Naive B cell (primary cell): Measurements from ENCODE around the gene PLXNA4. TPM values are rescaled to one million over a fixed set of nuclear protein-coding genes. Genes with fewer than 3 reads are reported as not detected.

Experiments
- ATAC-seq, 2 donors: fragments of 150-1000 bp; cut with Tn5 transposase; 2 replicates each; pipeline ENCODE4 v1.10.0; 2021; ENCODE audit warnings: low read depth in 2 of 2, mild to moderate bottlenecking in 2 of 2, moderate library complexity in 2 of 2
- DNase-seq: peaks from one replicate; pipeline ENCODE4 v3.0.0; 2022
- H3K27ac Mint-ChIP-seq, 6 donors: one replicate each; pipeline ENCODE4 v1.8.0; 2020 to 2022; ENCODE audit warnings: mild to moderate bottlenecking in 6 of 6, mixed read lengths in 6 of 6, moderate library complexity in 5 of 6, inconsistent platforms in 2 of 6
- H3K27me3 Mint-ChIP-seq, 3 donors: one replicate each; pipeline ENCODE4 v1.8.0; 2021 to 2022; ENCODE audit warnings: mixed read lengths in 3 of 3, mild to moderate bottlenecking in 1 of 3
- H3K36me3 Mint-ChIP-seq, 2 donors: one replicate each; pipeline ENCODE4 v1.8.0; 2020 to 2022; ENCODE audit warnings: mixed read lengths in 2 of 2, inconsistent platforms in 1 of 2, mild to moderate bottlenecking in 1 of 2
- H3K4me1 Mint-ChIP-seq, 3 donors: one replicate each; pipeline ENCODE4 v1.8.0; 2020 to 2022; ENCODE audit warnings: mixed read lengths in 3 of 3, inconsistent platforms in 1 of 3, mild to moderate bottlenecking in 1 of 3, moderate library complexity in 1 of 3
- H3K4me3 Mint-ChIP-seq, 8 donors: one replicate each; pipeline ENCODE4 v1.8.0; 2020 to 2022; ENCODE audit warnings: mild to moderate bottlenecking in 8 of 8, mixed read lengths in 8 of 8, moderate library complexity in 8 of 8, inconsistent platforms in 2 of 8
- H3K9me3 Mint-ChIP-seq, 7 donors: one replicate each; pipeline ENCODE4 v1.8.0; 2020 to 2022; ENCODE audit warnings: mixed read lengths in 7 of 7, mild to moderate bottlenecking in 5 of 7, inconsistent platforms in 2 of 7, moderate library complexity in 1 of 7
- polyA plus RNA-seq, 6 donors: library from polyadenylated mRNA; unstranded; fragments of 300-500 nt; fragmentation: Illumina TruSeq; gene quantifications; one replicate each; pipeline ENCODE4 v1.2.3, GENCODE V29; 2021; ENCODE audit warnings: low read depth in 6 of 6

The PLXNA4 gene
- polyA plus RNA-seq, 6 donors from 2014 or later: not detected

DNA sequence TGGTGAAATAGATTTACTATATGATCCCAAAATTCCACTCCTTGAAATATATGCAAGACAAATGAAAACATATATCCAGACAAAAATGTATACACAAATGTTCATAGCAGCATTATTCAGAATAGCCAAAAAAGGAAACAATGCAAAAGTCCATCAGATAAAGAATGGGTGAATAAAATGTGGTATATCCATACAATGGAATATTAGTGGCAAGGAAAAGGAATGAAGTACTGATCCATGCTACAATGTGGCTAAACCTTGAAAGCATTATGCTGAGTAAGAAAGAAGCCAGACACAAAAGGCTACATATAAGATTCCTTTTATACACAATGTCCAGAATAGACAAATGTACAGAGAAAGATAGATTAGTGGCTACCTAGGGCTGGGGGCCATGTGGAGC, 225.5 kb downstream of the PLXNA4 start:
- H3K27me3 Mint-ChIP-seq: peaks cover 21 to 26% (median 23%) of the 10 kb centered on the region in 3 donors
- no peaks in the 10 kb centered on the region for H3K36me3 Mint-ChIP-seq

DNA sequence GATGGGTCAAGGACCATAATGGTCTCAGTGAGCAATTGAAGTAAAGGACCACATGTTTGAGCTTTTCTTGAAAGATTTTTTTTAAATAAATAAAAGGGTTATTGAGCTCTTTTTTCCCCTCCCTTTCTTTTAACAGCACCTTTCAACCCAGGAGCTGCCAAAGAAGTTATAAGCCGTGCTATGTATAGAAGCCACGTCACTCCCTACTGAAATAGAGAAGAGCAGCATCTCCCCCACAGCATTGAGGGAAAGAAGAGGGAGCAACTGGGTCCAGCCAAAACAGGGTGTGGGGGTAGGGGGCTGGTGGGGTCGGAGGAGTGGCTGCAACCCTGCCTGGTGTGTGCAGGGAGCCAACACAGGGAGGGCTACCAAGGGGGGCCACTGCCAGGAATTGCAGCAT, 227.2 kb downstream of the PLXNA4 start:
- no peaks in the 10 kb centered on the region for H3K4me1 Mint-ChIP-seq
- DNase-seq (no peak), ATAC-seq (no peak)
- H3K27me3 Mint-ChIP-seq: peaks cover 29 to 34% (median 34%) of the 10 kb centered on the region in 3 donors
- H3K4me3 Mint-ChIP-seq: no peak overlapping the region
- H3K36me3 Mint-ChIP-seq: no peaks in the 10 kb centered on the region
- peaks cover 0 to 4% (median 0%) of the 10 kb centered on the region in 7 donors for H3K9me3 Mint-ChIP-seq
- no peak overlapping the region for H3K27ac Mint-ChIP-seq

More for the DNA sequence above, 225.5 kb downstream of the PLXNA4 start:
- no peak overlapping the region for H3K27ac Mint-ChIP-seq
- no peaks in the 10 kb centered on the region for H3K4me1 Mint-ChIP-seq
- H3K4me3 Mint-ChIP-seq: no peak overlapping the region
- ATAC-seq: no peak
- DNase-seq: no peak
- peaks cover 0 to 4% (median 0%) of the 10 kb centered on the region in 7 donors for H3K9me3 Mint-ChIP-seq

DNA sequence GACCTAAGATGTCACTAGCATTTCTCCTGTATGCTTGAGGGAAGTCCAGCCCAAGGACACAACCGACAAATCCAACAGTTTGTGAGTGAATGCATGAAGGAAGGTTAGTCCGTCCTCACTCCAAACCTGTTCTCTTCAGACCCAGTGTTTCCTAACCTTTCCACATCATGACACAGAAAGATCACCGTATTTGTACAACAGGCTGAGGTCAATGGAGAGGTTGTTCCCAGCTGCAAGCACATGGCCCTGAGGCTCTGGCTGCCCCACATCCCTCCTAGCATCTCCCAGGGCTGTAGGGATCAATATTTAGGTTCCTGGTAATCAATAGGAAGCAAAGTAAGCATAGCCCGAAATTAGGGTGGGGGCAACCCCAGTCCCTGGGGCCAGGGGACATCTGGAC, 227.9 kb downstream of the PLXNA4 start:
- Mint-ChIP-seq H3K27me3 (peaks cover 29 to 34% (median 34%) of the 10 kb centered on the region in 3 donors), H3K36me3 (no peaks in the 10 kb centered on the region), H3K9me3 (peaks cover 0 to 4% (median 0%) of the 10 kb centered on the region in 7 donors), H3K27ac (no peak overlapping the region), H3K4me3 (no peak overlapping the region), H3K4me1 (no peaks in the 10 kb centered on the region)
- DNase-seq (no peak), ATAC-seq (no peak)

DNA sequence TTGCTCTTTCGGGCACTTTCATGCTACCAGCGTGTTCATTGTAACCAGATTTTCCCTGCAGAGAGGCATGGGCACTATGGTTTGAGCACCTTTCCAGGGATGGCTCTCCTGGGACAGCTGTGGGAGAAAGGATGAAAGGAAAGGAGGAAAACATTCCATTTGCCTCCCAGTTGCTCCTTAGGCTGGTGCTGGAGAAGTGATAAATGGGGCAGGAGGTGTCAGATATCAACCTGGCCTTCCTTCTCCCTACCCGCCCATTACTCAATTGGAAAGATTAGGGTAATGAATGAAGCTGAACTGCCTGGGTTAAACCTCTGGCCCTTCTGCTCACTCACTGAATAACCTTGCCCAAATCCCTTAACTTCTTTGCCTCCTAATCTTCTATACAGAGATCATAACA, 228.4 kb downstream of the PLXNA4 start:
- no peak overlapping the region for H3K27ac Mint-ChIP-seq
- no peaks in the 10 kb centered on the region for H3K36me3 Mint-ChIP-seq
- peaks cover 29 to 34% (median 30%) of the 10 kb centered on the region in 3 donors for H3K27me3 Mint-ChIP-seq
- ATAC-seq: no peak
- H3K4me1 Mint-ChIP-seq: no peaks in the 10 kb centered on the region
- H3K4me3 Mint-ChIP-seq: no peak overlapping the region
- H3K9me3 Mint-ChIP-seq: peaks cover 0 to 4% (median 0%) of the 10 kb centered on the region in 7 donors
- no peak for DNase-seq

DNA sequence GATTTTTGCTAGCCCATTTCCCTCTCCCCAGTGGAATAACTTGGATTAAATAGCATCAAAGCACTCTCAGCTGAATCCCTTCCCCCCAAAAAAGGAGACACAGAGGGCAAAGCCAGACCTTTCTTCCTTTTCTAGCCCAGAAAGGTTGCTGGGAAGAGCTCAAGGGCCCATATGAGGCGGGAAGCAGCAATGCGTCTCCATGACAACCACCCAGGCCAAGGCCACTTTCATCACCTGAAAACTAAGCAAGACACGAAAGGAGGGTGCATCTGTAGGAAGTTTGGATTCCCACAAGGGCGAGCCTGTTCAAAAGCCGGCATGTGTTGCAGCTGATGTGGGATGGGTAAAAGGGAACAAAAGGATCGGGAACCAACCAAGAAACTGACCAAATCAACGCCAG, 229.1 kb downstream of the PLXNA4 start:
- Mint-ChIP-seq H3K4me1 (no peaks in the 10 kb centered on the region), H3K4me3 (no peak overlapping the region), H3K36me3 (no peaks in the 10 kb centered on the region), H3K27me3 (peaks cover 24 to 34% (median 24%) of the 10 kb centered on the region in 3 donors), H3K27ac (no peak overlapping the region), H3K9me3 (peaks cover 0 to 4% (median 0%) of the 10 kb centered on the region in 7 donors)
- DNase-seq (no peak), ATAC-seq (no peak)

DNA sequence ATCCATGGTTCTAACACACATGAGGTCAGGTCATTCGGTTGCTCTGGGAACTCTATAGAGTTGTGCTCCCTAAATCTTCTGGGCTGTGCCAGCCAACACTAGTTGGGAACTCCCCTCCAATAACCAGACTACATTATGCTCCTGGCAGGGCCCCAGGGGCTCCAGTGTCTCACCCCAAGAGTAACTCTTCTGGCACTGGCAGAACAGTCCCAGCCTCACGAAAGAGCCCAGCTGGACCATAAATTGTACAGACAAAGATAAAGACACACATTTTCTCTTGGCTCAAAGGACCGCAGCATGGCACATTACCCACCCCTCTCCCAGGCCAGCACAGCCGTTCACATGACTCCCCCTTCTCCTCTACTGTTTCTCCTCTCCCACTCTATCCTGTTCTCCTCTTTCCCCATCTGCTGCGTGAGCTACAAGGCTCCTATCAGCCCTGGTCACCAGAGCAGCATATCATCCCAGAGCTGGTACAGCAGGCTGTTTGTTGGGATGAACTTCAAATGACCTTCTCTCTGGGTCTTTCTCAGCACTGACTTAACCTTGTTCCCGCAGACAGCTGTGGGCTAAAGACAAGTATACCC, 230.6 kb downstream of the PLXNA4 start:
- DNase-seq: no peak
- Mint-ChIP-seq H3K4me1 (no peaks in the 10 kb centered on the region), H3K4me3 (no peak overlapping the region), H3K27me3 (peaks cover 16 to 34% (median 24%) of the 10 kb centered on the region in 3 donors), H3K36me3 (no peaks in the 10 kb centered on the region), H3K27ac (no peak overlapping the region), H3K9me3 (peaks cover 0 to 4% (median 0%) of the 10 kb centered on the region in 7 donors)
- no peak for ATAC-seq

DNA sequence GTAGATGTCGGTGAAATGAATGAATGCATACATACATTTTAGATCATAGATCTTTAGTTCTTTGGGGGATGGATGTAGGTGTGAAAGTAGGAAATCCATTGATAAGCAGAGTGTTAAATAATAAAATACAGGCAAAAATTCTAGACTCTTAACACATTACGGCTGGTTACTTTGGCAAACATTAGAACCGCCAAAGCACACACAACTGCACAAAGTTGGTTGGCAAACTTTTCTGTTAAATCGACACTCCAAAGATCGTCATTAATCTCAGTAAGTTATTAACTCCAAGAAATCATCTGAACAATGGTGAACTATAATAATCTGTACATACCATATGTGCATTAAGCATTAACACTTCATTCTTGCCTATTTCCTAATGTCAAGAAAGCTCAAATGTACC, 231.2 kb downstream of the PLXNA4 start:
- H3K27me3 Mint-ChIP-seq: peaks cover 16 to 34% (median 24%) of the 10 kb centered on the region in 3 donors
- no peak for DNase-seq
- ATAC-seq: no peak
- no peak overlapping the region for H3K4me3 Mint-ChIP-seq
- H3K4me1 Mint-ChIP-seq: no peaks in the 10 kb centered on the region
- no peak overlapping the region for H3K27ac Mint-ChIP-seq
- peaks cover 0 to 4% (median 0%) of the 10 kb centered on the region in 7 donors for H3K9me3 Mint-ChIP-seq
- H3K36me3 Mint-ChIP-seq: no peaks in the 10 kb centered on the region

DNA sequence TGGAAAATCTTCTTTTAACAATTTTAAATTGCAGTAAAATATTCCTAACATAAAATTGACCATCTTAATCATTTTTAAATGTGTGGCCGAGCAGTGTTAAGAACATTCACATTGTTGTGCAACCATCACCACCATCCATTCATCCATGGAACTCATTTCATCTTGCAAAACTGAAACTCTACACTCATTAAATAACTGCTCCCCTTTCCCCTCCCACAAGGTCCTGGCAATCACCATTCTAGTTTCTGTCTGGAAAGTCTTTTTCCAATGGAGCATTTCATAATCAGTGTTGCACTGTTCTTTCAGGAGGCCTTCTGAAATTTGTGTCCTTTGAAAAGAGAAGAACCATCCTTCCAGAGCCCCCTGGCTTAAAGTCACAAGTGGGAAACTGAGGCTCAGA, 233.1 kb downstream of the PLXNA4 start:
- Mint-ChIP-seq H3K27me3 (peaks cover 16 to 31% (median 23%) of the 10 kb centered on the region in 3 donors), H3K4me1 (no peaks in the 10 kb centered on the region)
- no peak for ATAC-seq

DNA sequence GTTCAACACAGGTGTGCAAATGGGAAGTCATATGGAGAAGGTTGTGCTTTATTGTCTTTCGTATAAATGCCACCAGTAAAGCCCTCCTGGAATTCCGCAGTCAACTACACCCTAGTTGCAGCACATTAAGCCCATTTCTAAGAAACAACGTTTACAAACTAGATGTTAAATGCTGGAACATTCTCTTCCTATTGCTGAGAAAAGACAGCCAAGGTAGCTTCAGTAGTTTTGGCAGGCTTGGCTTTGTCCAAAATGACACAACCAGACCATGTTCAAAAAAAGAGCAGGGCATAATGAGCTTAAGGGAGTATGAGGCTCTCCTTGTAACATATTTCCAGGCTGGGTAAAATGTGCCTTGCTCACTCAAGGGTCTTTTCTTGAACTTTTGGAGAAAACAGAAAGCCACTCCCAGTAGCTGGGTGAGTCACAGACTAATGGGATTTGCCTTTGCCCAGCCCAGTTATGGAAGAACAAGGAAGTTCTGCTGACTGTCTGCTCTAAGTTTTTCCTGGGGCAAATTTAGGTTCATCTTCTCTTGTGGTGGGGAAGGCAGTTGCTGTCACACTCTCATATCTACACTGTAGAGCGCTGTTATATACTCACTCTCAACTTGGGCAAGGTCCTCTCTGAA, 238.7 kb downstream of the PLXNA4 start:
- H3K4me1 Mint-ChIP-seq: no peaks in the 10 kb centered on the region
- DNase-seq: no peak
- H3K27me3 Mint-ChIP-seq: peaks cover 4 to 17% (median 16%) of the 10 kb centered on the region in 3 donors
- no peak overlapping the region for H3K4me3 Mint-ChIP-seq
- H3K36me3 Mint-ChIP-seq: no peaks in the 10 kb centered on the region
- H3K27ac Mint-ChIP-seq: no peak overlapping the region
- ATAC-seq: no peak
- H3K9me3 Mint-ChIP-seq: no peaks in the 10 kb centered on the region

More for the DNA sequence above, 233.1 kb downstream of the PLXNA4 start:
- no peak overlapping the region for H3K27ac Mint-ChIP-seq
- H3K9me3 Mint-ChIP-seq: peaks cover 0 to 4% (median 0%) of the 10 kb centered on the region in 7 donors
- DNase-seq: no peak
- H3K4me3 Mint-ChIP-seq: peak overlapping the region in 1 of 8 donors; percentile 17
- no peaks in the 10 kb centered on the region for H3K36me3 Mint-ChIP-seq

DNA sequence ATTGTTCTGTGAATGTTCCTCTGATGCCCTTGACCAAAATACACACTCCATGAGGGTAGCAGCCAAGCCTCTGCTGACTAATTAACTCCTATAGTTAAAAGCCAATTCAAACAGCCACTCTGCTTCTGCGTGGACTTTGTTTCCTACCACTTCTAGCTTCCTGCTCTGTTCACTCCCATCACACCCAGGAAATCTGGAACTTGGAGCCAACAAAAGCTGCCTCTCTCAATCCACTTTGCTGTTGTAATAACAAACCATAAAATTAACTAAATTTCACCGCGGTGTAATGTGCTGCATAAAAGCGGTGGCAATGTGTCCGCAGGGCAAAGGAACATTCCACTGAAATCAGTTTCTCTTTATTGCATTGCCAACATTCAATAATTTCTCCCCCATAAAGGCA, 239.5 kb downstream of the PLXNA4 start:
- Mint-ChIP-seq H3K36me3 (no peaks in the 10 kb centered on the region), H3K4me1 (no peaks in the 10 kb centered on the region), H3K4me3 (no peak overlapping the region), H3K9me3 (no peaks in the 10 kb centered on the region), H3K27me3 (peaks cover 4 to 17% (median 16%) of the 10 kb centered on the region in 3 donors), H3K27ac (no peak overlapping the region)
- no peak for ATAC-seq
- no peak for DNase-seq

DNA sequence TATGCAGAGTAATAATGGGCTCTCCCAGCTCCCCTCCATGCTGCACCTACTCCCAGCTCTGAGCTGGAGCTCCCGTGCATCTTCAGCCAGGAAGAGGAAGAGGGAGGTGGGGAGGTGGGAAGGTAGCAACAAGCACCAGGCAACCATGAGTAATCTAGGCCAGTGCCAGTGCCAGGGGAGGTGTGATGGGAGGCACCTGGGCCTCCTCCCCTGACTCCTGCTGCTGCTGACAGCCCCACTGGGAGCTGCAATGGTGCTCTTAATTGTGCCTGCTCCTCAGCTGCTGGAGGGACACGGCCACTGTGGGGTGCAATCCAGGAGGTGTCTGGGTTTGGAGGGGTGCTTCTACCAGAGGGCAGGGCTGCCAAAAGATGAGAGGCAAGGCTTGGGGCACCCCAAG, 243.0 kb downstream of the PLXNA4 start:
- ATAC-seq (no peak), DNase-seq (no peak)
- Mint-ChIP-seq H3K27ac (no peak overlapping the region), H3K27me3 (peaks cover 9 to 28% (median 13%) of the 10 kb centered on the region in 3 donors), H3K4me3 (no peak overlapping the region), H3K36me3 (no peaks in the 10 kb centered on the region), H3K9me3 (no peaks in the 10 kb centered on the region), H3K4me1 (no peaks in the 10 kb centered on the region)

DNA sequence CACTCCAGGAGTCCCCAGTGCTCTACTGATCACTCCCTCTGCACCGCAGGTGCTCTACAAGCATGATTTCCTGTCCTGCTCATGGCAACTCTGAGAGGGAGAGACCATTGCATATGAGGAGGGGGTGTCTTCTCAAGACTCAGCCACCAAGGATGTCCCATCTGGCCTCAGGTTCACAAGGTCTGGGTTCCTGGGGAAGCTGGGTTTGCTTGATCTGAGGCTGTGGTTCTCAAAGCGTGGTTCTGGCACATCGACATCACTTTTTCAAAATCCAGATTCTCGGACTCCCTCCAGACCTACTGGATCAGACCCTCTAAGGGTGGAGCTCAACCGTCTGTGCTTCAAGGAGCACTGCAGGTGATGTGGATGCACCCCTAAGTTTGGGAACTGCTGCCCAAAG, 247.5 kb downstream of the PLXNA4 start:
- Mint-ChIP-seq H3K27me3 (peaks cover 2 to 32% (median 11%) of the 10 kb centered on the region in 3 donors), H3K4me3 (no peak overlapping the region), H3K36me3 (no peaks in the 10 kb centered on the region), H3K9me3 (no peaks in the 10 kb centered on the region), H3K27ac (no peak overlapping the region), H3K4me1 (no peaks in the 10 kb centered on the region)
- ATAC-seq (no peak), DNase-seq (no peak)

DNA sequence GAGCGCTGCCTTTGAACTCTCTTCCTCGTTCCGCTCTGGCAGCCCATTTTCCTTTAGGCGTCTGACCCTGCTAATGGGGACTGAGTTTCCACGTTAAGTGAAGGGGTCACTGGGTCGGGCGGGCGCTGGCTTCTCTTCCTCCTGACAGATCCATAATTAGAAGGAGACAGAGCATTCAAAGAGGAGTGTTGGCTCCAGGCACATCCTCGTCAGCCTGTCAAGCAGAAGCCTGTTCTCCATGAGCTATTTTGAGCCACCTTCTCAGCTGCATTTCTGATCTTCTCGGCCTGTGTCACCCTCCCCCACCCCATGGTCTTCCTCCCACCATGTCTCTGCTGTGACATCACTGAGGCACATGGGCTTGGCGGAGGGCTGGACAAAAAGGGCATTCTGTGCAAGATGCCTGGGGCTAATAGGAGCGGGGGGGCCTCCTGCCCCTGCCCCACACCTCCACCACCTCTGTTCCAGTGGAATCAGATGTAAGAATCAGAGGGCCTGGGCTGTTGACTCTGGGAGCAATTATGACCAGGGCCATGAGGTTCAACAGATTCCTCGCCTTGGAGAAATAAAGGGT, 248.1 kb downstream of the PLXNA4 start:
- H3K9me3 Mint-ChIP-seq: no peaks in the 10 kb centered on the region
- no peak for DNase-seq
- H3K36me3 Mint-ChIP-seq: no peaks in the 10 kb centered on the region
- no peak for ATAC-seq
- peaks cover 0 to 29% (median 11%) of the 10 kb centered on the region in 3 donors for H3K27me3 Mint-ChIP-seq
- peak overlapping the region in 1 of 6 donors; percentile 33 for H3K27ac Mint-ChIP-seq
- H3K4me1 Mint-ChIP-seq: no peaks in the 10 kb centered on the region
- no peak overlapping the region for H3K4me3 Mint-ChIP-seq
